Endothelial cell of umbilical vein (primary cell): ENCODE data around the gene FGF2. TPM values are rescaled to one million over a fixed set of nuclear protein-coding genes. Genes with fewer than 3 reads are reported as not detected.
A peak's percentile ranks its signal among the peaks of the same experiment; 100 is the strongest.

Experiments used
- BruUV-seq: library from RNA; stranded (reverse); fragments of 400-500 nt; replicated peaks from 2 replicates; lab custom pipeline; 2021; lab: Mats Ljungman, UMichigan
- CTCF ChIA-PET: fragments of 300-600, 350-600 bp; sonication (Branson Sonifier 250); formaldehyde crosslinking; loops from one replicate; lab custom pipeline; 2021; ENCODE audit warnings: antibody characterized with exemption, inconsistent platforms; lab: Charles Lee
- POLR2A ChIA-PET: fragments of 300-600, 350-600 bp; sonication (Branson Sonifier 250); formaldehyde crosslinking; loops from one replicate; lab custom pipeline; 2021; ENCODE audit warnings: antibody characterized with exemption, inconsistent platforms; lab: Charles Lee
- DNase-seq: peaks from one replicate; pipeline ENCODE4 v3.0.0-alpha.2; 2011; ENCODE audit warnings: low read depth, low spot score
- FAIRE-seq: peaks from 2 replicates; lab custom pipeline; 2011; peaks lifted over from hg19 to GRCh38; lab: Jason Lieb, UNC
- H2AFZ ChIP-seq: 2 replicates; pipeline ENCODE4 v1.6.0; 2012; ENCODE audit warnings: low read depth, low read length, control low read depth, inconsistent platforms
- H3K27ac ChIP-seq: 2 replicates; pipeline ENCODE4 v1.5.1; 2011; ENCODE audit warnings: low read depth, mild to moderate bottlenecking, control low read depth, low read length, moderate library complexity; ENCODE audit not compliant: insufficient read depth
- H3K27me3 ChIP-seq, 2 experiments: 2 replicates each; pipeline versions ENCODE4 v1.6.0 to v1.6.1; 2011; ENCODE audit warnings: low read length in 2 of 2, mixed read lengths in 1 of 2; ENCODE audit not compliant: control insufficient read depth in 2 of 2, insufficient read depth in 2 of 2
- H3K36me3 ChIP-seq, 2 experiments: 2 replicates in 1 of 2; 3 replicates in 1 of 2; pipeline ENCODE4 v1.5.1; 2011; ENCODE audit warnings: low read length in 2 of 2, mild to moderate bottlenecking in 1 of 2, moderate library complexity in 1 of 2; ENCODE audit not compliant: control insufficient read depth in 2 of 2, insufficient read depth in 2 of 2; ENCODE audit errors: extremely low read depth in 1 of 2
- H3K4me1 ChIP-seq: 3 replicates; pipeline ENCODE4 v1.5.1; 2011; ENCODE audit warnings: mild to moderate bottlenecking, low read length; ENCODE audit not compliant: control insufficient read depth, insufficient read depth; ENCODE audit errors: extremely low read depth
- H3K4me2 ChIP-seq: 2 replicates; pipeline ENCODE4 v1.6.1; 2011; ENCODE audit warnings: low read length, control low read depth, mixed read lengths; ENCODE audit not compliant: insufficient read depth
- H3K4me3 ChIP-seq, 3 experiments: fragments of 200-600 bp in 1 of 3; sonication (generic), shearing (Covaris generic) in 1 of 3; replicated peaks in 1 of 3; 2 replicates each; pipeline ENCODE4 v1.5.1; 2011 to 2016; ENCODE audit warnings: control low read depth in 3 of 3, low read length in 3 of 3, mild to moderate bottlenecking in 2 of 3, inconsistent platforms in 1 of 3, low read depth in 1 of 3, moderate library complexity in 1 of 3; ENCODE audit not compliant: insufficient read depth in 1 of 3
- H3K79me2 ChIP-seq: 2 replicates; pipeline ENCODE4 v1.6.0; 2012; ENCODE audit warnings: low read length, inconsistent platforms; ENCODE audit not compliant: control insufficient read depth, insufficient read depth
- H3K9ac ChIP-seq: replicated peaks from 2 replicates; pipeline ENCODE3; 2011; ENCODE audit warnings: low read length, control low read depth; ENCODE audit not compliant: insufficient read depth; ENCODE audit errors: extremely low read depth
- H3K9me1 ChIP-seq: replicated peaks from 3 replicates; pipeline ENCODE4 v1.6.0; 2011; ENCODE audit warnings: mild to moderate bottlenecking, low read length; ENCODE audit not compliant: control insufficient read depth, insufficient read depth; ENCODE audit errors: extremely low read depth
- H3K9me3 ChIP-seq: replicated peaks from 2 replicates; pipeline ENCODE4 v1.5.1; 2012; ENCODE audit warnings: low read length, inconsistent platforms; ENCODE audit not compliant: control insufficient read depth, insufficient read depth
- H4K20me1 ChIP-seq: replicated peaks from 2 replicates; pipeline ENCODE3; 2011; ENCODE audit warnings: mild to moderate bottlenecking, low read length; ENCODE audit not compliant: control insufficient read depth, insufficient read depth; ENCODE audit errors: extremely low read depth
- CTCF ChIP-seq, 2 donors: IDR thresholded peaks; 1 replicate in 1 of 2; 2 replicates in 1 of 2; pipeline ENCODE4 v1.5.1; 2011; ENCODE audit warnings: low read length in 2 of 2, mild to moderate bottlenecking in 2 of 2, moderate library complexity in 2 of 2, control low read depth in 1 of 2, inconsistent platforms in 1 of 2, low read depth in 1 of 2; ENCODE audit not compliant: insufficient read depth in 1 of 2; ENCODE audit errors: extremely low read depth in 1 of 2
- EZH2 ChIP-seq: IDR thresholded peaks from 2 replicates; pipeline ENCODE4 v1.6.1; 2012; ENCODE audit warnings: borderline replicate concordance, low read depth, mild to moderate bottlenecking, moderate library complexity, low read length, inconsistent platforms; ENCODE audit not compliant: severe bottlenecking
- FOS ChIP-seq: IDR thresholded peaks from 2 replicates; pipeline ENCODE4 v1.6.1; 2011; ENCODE audit warnings: mild to moderate bottlenecking, low read length, moderate library complexity, borderline replicate concordance; ENCODE audit not compliant: insufficient read depth
- GATA2 ChIP-seq: IDR thresholded peaks from 2 replicates; pipeline ENCODE4 v1.7.0; 2011; ENCODE audit warnings: low read depth, mild to moderate bottlenecking, moderate library complexity, mixed read lengths, low read length; ENCODE audit not compliant: insufficient read length, insufficient read depth
- JUN ChIP-seq: IDR thresholded peaks from 2 replicates; pipeline ENCODE4 v1.6.1; 2011; ENCODE audit warnings: borderline replicate concordance, low read depth; ENCODE audit not compliant: insufficient read length, insufficient read depth
- MAX ChIP-seq: IDR thresholded peaks from 2 replicates; pipeline ENCODE4 v1.6.1; 2011; ENCODE audit not compliant: insufficient read depth, insufficient read length
- MYC ChIP-seq: IDR thresholded peaks from one replicate; pipeline ENCODE4 v1.6.1; 2011; ENCODE audit warnings: mild to moderate bottlenecking, low read depth, low read length
- POLR2A ChIP-seq: IDR thresholded peaks from 2 replicates; pipeline ENCODE4 v1.6.1; 2012; ENCODE audit warnings: low read depth, mild to moderate bottlenecking, control low read depth, low read length
- POLR2AphosphoS5 ChIP-seq: IDR thresholded peaks from 2 replicates; pipeline ENCODE4 v1.6.1; 2012; ENCODE audit warnings: low read depth, mild to moderate bottlenecking, control low read depth, low read length, moderate library complexity; ENCODE audit not compliant: insufficient read depth
- dilution Hi-C: fragments of 300-500 bp; cut with MboI; formaldehyde crosslinking; loops from one replicate; pipeline ENCODE4 v1.15.0; 2019; ENCODE audit warnings: low sequenced_read_pairs; ENCODE audit not compliant: extremely low pct_ligation_motif_present
- intact Hi-C: fragments of 100-400 bp; cut with micrococcal nuclease; formaldehyde crosslinking; loops from one replicate; pipeline ENCODE4 v1.10.0; 2022
- polyA plus RNA-seq, 4 experiments: library from polyadenylated mRNA; depleted of rRNA in 3 of 4; stranded (reverse) in 3 of 4; unstranded in 1 of 4; fragments of >200 nt; gene quantifications; 2 replicates each; pipeline versions ENCODE4 v1.2.1 to v1.2.3, GENCODE V29; 2011 to 2012; ENCODE audit warnings: missing spikeins in 1 of 4
- total RNA-seq: library from RNA; stranded (reverse); gene quantifications from 2 replicates; pipeline ENCODE4 v1.2.3, GENCODE V29; 2021

The FGF2 gene
- total and polyA plus RNA-seq, 2 donors (not counting 3 experiments of a cell fraction or from before 2014, with no cell fraction given), result 4.6 to 23.9 TPM

DNA sequence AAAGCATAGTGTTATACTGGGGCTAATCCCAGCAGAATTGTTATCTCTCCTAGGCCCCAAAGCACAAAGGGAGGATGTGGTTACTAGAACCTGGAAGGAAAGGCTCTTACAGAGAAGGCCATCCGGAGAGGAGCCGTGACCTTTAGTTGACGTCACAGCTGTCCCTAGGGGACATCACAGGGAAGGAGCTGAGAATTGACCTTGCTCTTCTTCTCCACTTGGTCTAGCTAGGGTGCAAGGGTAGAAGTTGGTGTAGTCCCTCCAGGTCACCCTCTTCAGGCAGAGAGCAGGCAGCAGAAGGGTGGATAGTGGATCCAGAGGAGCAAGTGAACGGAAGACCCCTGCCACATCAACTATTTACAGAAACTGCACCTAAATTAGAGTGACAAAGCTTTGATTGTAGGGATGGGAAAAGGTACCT, 22.8 kb upstream of the FGF2 start:
- FAIRE-seq (peak; percentile 75), DNase-seq (peak; percentile 53)
- BruUV-seq, result no TSS peak
- no peaks in the 10 kb centered on the region for H3K27me3 ChIP-seq
- intact Hi-C loops, result no loop called here
- TF ChIP-seq EZH2 (no peak), GATA2 (peak; percentile 37)
- H3K4me1 ChIP-seq, result peaks cover 7% of the 10 kb centered on the region
- POLR2A ChIA-PET, result interaction anchor here (0.8 kb wide), 1 partner anchor 20 kb away, joined by 3 read pairs; no protein-coding TSS in a partner anchor
- CTCF ChIA-PET, result interaction anchor here (1.1 to 1.4 kb wide), 2 partner anchors 15 to 46 kb away, joined by 3 read pairs; no protein-coding TSS in a partner anchor
- H3K9me3 ChIP-seq, result no peaks in the 10 kb centered on the region
- H2AFZ ChIP-seq, result peak overlapping the region; percentile 74
- H3K36me3 ChIP-seq, result no peaks in the 10 kb centered on the region
- H3K4me3 ChIP-seq, result no peak overlapping the region
- H3K9ac ChIP-seq, result no peak overlapping the region
- dilution Hi-C loops, result no loop called here
- no peaks in the 10 kb centered on the region for H3K79me2 ChIP-seq
- H4K20me1 ChIP-seq, result no peaks in the 10 kb centered on the region
- H3K4me2 ChIP-seq, result peak overlapping the region; percentile 38
- no peaks in the 10 kb centered on the region for H3K9me1 ChIP-seq
- no peak overlapping the region for H3K27ac ChIP-seq

DNA sequence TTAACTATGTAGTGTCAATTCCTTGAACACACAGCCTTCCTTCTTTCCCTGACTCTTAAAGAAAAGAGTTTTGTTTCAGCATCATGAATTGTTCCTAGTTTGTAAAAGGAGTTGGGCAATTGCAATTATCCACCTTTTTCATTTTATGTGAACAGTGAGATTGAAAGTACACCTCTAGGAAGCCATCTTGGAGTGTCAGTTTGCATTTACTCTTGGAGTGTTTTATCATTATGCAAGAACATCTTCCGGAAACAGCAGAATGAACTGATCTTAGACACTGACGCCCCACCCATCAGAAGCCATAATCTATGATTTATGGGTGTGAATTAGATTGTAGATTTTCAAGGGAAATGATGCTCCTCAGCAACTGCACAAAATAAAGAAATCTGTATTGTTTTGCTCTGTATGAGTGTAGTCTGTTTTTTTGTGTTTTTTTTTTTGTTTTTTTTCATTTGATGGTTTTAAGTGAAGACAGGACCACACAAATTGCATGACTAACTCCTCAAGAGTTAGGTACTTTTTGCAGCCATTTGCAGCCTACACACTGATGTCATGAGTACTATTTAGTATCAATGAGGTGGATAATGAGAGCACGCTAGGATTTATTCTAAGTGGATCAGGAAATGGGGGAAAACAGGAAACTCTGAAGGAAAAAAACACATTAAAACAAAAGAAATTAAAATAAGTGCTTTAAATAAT, 19.5 kb upstream of the FGF2 start:
- no peaks in the 10 kb centered on the region for H3K27me3 ChIP-seq
- no peaks in the 10 kb centered on the region for H3K9me3 ChIP-seq
- peaks cover 11% of the 10 kb centered on the region for H3K4me1 ChIP-seq
- ChIA-PET POLR2A (no interaction called here), CTCF (interaction anchor here (1.3 kb wide), 2 partner anchors 8 to 27 kb away, joined by 3 to 4 read pairs; no protein-coding TSS in a partner anchor)
- no peak for FAIRE-seq
- H3K4me3 ChIP-seq, result no peak overlapping the region
- H3K4me2 ChIP-seq, result no peak overlapping the region
- no peak for DNase-seq
- TF ChIP-seq MAX, result no peak
- TF ChIP-seq MYC, result no peak
- no peak for TF ChIP-seq CTCF (IDR thresholded peaks at IDR 0.05; ENCODE audit: extremely low read depth in 1 of 2, insufficient read depth in 1 of 2, low read depth in 1 of 2, low read length in 2 of 2)
- no peak for TF ChIP-seq GATA2
- no peak for TF ChIP-seq POLR2AphosphoS5
- no peak for TF ChIP-seq POLR2A
- TF ChIP-seq JUN, result no peak
- no peak for TF ChIP-seq EZH2
- TF ChIP-seq FOS, result no peak
- H3K9ac ChIP-seq, result no peak overlapping the region
- no peak overlapping the region for H2AFZ ChIP-seq
- H3K36me3 ChIP-seq, result no peaks in the 10 kb centered on the region
- H3K79me2 ChIP-seq, result no peaks in the 10 kb centered on the region
- dilution Hi-C loops (no loop called here), intact Hi-C loops (no loop called here)
- no peaks in the 10 kb centered on the region for H4K20me1 ChIP-seq
- no TSS peak for BruUV-seq
- no peak overlapping the region for H3K27ac ChIP-seq
- H3K9me1 ChIP-seq, result no peaks in the 10 kb centered on the region
